ENCODE measurements around the gene TBC1D19.

Gene TBC1D19

DNA sequence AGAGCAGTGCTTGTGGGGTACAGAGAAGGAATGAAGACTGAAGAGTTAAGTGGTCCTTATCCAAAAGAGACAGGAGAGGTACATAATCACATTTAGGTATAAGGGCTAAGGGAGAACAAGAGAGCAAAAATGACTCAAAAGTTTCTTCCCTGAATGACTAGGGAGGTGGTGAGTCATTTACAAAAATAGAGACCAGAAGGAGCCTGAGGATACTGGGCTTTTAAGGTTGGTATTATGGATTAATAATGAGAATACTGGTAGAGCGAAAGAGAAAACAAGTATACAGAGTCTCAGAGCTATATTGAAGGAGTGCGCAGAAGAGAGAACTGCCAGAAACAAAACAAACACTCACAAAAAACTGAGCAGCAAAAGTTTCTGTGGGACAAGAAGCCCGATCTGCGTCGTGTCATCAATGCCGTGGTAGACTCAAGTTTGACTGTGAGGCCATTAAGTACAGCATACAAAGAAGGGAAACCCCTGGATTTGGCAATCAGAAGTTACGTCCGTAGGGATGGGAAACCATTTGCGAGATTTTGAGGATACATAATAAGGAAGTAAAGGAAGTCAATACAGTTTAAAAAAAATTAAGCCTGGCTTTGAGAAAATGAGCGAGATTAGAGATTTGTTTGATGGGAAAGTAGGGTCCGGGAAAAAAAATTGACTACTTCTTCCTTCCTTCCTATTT, 147.6 kb downstream of the TBC1D19 start:
- DNase-seq (ENCODE audit: low read depth, low spot score): no peak

DNA sequence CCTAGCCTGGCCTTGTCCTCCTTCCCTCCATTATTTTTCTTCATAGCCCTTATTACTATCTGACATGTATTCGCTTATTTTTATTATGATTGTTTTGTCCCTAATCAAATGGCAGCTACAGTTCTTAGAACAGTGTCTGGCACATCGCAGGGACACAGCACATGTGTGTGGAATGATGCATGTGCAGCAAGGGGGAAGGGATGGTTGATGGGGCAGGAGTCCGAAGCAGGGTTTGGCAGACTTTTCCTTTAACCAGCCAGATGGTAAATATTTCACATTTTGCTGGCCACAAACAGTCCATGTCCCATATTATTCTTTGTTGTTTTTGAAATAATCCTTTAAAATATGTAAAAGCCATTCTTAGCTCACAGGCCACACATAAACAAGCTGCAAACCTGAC, 148.5 kb downstream of the TBC1D19 start:
- no peak for DNase-seq (ENCODE audit: low read depth, low spot score)

GRCh38 chr4:26736621-26737020, 152.7 kb downstream of the TBC1D19 start:
- no peak for DNase-seq (ENCODE audit: low read depth, low spot score)

DNA sequence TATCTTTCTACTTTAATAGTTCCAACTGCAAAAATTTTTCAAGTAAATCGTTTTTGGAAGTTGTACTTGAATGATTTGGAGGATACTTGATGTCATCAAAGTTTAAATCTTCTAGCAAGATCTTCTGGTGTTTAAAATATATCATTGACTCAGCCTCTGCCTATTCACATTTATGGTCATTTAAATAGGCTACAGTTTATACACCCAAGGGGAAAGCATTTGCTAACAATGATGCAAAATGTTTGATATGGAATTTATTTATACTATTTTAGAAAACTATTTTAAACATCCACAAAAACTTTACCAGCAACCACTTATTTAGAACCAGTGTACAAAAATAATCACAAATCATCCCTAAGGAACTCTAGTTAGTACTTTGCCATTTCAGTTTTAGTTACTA, 153.5 kb downstream of the TBC1D19 start:
- DNase-seq (ENCODE audit: low read depth, low spot score): no peak

- no peak for DNase-seq (ENCODE audit: low read depth, low spot score)
Measured at GRCh38 chr4:26741491-26741871, 157.6 kb downstream of the TBC1D19 start.

- DNase-seq (ENCODE audit: low read depth, low spot score): no peak
Measured at GRCh38 chr4:26746802-26747213, 162.9 kb downstream of the TBC1D19 start.

- DNase-seq (ENCODE audit: low read depth, low spot score): no peak
Measured at GRCh38 chr4:26748811-26749210, 164.9 kb downstream of the TBC1D19 start.

DNA sequence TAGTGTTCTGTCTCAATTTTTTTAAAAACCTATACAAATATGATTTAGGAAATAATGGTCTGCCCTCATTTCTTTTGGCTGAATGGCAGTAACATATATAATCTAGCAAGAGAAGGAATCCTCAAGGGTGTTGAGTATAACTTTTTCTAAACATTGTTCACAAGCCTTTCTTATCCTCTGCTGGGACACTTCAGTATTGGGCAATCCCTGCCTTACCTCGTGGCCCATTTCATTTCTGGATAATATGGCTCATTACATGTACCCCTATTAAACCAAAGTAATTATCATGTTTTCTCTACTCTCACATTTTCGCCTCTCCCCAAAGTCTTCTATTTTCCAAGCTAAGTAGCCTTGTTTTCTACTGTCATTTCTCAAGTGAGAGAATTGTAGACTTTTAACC, 166.0 kb downstream of the TBC1D19 start:
- DNase-seq (ENCODE audit: low read depth, low spot score): no peak

GRCh38 chr4:26751004-26751403, 167.1 kb downstream of the TBC1D19 start:
- DNase-seq (ENCODE audit: low read depth, low spot score): no peak

- DNase-seq (ENCODE audit: low read depth, low spot score): no peak
Measured at GRCh38 chr4:26751838-26752237, 168.0 kb downstream of the TBC1D19 start.

DNA sequence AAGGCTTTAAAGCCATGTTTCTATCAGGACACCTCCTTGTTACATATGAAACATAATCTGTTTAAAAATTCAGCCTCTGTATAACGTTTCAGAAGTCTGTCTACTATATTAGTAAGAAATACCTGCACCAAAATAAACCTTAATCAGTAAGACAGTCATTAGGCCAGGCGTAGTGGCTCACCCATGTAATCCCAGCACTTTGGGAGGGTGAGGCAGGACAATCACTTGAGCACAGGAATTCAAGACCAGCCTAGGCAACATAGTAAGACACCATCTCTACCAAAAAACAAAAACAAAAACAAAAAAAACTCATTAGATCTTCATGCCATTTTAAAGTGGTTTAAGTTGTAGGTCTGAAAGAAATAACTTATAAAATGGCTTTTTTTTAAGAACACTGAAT, 169.3 kb downstream of the TBC1D19 start:
- no peak for DNase-seq (ENCODE audit: low read depth, low spot score)

- no peak for DNase-seq (ENCODE audit: low read depth, low spot score)
Measured at GRCh38 chr4:26753617-26754016, 169.7 kb downstream of the TBC1D19 start.

- no peak for DNase-seq (ENCODE audit: low read depth, low spot score)
Measured at GRCh38 chr4:26757751-26758150, 173.9 kb downstream of the TBC1D19 start.

DNA sequence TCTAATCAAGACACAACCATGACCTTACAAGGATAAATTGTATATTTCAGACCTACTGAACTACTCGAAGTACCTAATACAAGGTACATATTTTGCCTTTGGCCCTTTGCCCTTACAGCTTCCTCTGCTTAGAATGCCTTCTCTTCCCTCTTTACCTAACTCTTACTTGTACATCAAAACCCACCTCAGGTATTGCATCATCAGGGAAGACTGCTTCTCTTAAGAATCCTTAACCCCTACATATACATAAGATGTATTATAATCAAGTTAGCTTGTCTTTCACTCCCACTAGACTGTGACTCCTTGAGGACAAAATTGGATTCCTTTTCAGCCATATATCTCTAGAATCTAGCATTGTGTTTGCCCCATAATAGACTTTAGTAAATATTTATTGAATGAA, 175.0 kb downstream of the TBC1D19 start:
- no peak for DNase-seq (ENCODE audit: low read depth, low spot score)

DNA sequence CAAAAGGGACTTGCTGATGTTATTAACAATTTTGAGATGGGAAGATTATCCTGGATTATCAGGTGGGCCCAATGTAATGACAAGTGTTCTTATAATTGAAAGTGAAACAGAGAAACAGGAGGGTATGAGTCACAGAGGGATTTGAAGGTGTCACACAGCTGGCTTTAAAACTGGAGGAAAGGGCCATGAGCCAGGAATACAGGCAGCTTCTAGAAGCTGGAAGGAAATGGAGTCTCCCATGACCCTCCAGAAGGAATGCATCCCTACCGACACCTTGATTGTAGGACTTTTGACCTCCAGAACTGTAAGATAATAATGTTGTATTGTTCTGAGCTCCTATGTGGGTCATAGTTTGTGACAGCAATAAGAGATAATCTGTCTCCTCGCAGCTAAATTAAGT, 178.8 kb downstream of the TBC1D19 start:
- no peak for DNase-seq (ENCODE audit: low read depth, low spot score)

DNA sequence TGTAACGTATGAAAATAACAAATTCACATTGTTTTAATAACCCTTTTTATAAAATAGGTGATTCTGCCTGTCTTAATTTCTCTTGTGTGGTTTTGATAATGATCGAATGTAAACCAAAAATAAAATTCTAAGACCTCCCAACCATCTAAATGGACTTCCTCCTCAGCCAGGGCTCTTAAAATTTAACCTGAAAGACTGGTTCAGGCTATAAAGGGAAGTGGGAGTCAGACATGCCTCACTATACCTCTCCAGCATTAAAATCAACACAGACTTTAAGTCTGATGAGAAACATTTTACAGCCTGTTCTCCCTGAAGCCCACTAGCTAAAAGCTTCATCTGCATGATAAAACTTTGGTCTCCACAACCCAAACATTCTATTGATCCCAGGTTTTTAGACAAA, 179.2 kb downstream of the TBC1D19 start:
- DNase-seq (ENCODE audit: low read depth, low spot score): no peak

- no peak for DNase-seq (ENCODE audit: low read depth, low spot score)
Measured at GRCh38 chr4:26763648-26764047, 179.8 kb downstream of the TBC1D19 start.

- no peak for DNase-seq (ENCODE audit: low read depth, low spot score)
Measured at GRCh38 chr4:26764231-26764630, 180.3 kb downstream of the TBC1D19 start.

DNA sequence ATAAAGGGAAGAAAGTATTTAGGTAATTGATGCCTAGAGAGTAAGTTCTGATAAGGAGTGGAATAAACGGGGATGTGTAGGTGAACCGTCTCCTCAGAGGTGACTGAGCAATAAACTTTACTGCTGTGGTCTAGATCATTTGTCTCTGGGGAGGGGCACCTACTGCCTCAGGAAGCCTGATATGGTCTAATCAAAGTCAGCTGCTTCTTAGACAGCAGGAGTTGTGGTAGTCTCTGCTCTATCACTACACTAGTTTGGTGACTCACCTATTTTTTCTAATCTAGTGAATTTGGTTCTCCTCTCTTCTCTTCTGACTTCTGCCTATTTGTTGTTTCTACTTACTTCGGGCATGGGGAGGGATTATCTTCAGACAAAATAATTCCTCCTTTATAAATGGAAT, 181.6 kb downstream of the TBC1D19 start:
- DNase-seq (ENCODE audit: low read depth, low spot score): no peak

- no peak for DNase-seq (ENCODE audit: low read depth, low spot score)
Measured at GRCh38 chr4:26766141-26766540, 182.3 kb downstream of the TBC1D19 start.

DNA sequence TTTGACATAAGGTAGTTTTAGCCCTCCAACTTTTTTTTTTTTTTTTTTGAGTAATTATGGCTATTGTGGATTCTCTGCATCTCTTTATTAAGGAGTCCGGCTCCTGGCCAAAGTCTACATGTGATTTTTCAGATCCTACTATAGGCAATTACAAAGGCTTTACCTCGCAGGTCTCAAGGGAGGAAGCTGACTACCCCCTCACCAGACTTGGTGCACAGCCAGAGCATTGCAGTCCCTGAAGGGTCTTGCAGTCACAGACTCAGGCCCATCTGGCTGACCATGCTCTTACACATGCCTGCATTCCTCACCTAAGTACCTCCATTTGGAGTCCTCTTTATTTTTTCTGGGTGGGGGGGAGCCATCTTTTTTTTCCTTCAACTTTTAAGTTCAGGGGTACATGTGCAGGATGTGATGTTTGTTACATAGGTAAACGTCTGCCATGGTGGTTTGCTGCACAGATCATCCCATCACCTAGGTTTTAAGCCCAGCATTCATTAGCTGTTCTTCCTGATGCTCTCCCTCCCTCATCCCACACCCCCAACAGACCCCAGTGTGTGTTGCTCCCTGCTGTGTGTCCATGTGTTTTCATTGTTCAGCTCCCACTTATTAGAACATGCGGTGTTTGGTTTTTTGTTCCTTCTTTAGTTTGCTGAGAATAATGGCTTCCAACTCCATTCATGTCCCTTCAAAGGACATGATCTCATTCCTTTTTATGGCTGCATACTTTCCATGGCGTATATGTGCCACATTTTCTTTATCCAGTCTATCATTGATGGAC, 188.4 kb downstream of the TBC1D19 start:
- DNase-seq (ENCODE audit: low read depth, low spot score): no peak

DNA sequence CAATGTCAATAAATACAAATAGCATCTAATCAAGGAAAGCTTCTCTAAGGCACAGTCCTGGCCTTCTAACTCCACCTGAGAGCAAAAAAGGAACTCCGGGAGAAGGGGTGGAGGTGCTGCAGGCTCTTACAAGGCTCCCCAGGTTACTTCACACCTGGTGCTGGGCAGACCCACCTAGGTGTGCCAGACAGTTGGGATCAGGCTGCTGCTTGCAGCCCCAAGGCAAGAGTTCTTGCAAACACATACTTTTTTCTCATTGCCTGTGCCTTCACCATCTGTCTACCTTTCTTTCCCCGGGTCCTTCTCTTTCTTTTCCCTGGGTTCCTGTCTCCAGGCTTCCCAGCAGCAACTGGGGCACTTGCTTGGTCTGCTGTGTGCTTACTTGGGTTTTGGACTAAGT, 195.3 kb downstream of the TBC1D19 start:
- no peak for DNase-seq (ENCODE audit: low read depth, low spot score)

DNA sequence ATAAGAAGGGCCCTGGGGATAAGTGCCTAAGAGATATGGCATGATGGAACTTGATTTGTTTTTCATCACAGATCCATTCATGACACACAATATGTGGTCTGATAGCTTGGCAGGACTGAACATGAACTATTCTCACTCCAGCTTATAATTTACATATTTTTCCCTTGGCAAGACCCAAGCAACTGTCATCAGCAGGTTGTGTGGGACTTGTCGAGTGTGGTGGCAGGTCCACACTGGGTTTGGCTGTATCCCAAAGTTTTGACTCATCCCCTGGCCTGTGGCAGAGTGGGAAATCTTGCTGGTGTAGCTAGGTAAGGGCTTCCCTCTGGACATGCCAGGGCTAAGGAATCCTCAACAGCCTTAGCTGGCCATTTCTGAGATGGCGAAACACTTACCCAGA, 195.8 kb downstream of the TBC1D19 start:
- DNase-seq (ENCODE audit: low read depth, low spot score): no peak

Measured in smooth muscle cell of the brain vasculature (primary cell).